SH-SY5Y (cell line): Measurements from ENCODE around the gene SLC9A9.

Source experiments
- GATA2 ChIP-seq: IDR thresholded peaks from 2 replicates; pipeline ENCODE4 v1.6.1; 2011; ENCODE audit warnings: mild to moderate bottlenecking, low read depth, low read length
- GATA3 ChIP-seq: IDR thresholded peaks from 2 replicates; pipeline ENCODE4 v1.6.1; 2011; ENCODE audit warnings: low read depth, mild to moderate bottlenecking, low read length, moderate library complexity

The SLC9A9 gene

DNA sequence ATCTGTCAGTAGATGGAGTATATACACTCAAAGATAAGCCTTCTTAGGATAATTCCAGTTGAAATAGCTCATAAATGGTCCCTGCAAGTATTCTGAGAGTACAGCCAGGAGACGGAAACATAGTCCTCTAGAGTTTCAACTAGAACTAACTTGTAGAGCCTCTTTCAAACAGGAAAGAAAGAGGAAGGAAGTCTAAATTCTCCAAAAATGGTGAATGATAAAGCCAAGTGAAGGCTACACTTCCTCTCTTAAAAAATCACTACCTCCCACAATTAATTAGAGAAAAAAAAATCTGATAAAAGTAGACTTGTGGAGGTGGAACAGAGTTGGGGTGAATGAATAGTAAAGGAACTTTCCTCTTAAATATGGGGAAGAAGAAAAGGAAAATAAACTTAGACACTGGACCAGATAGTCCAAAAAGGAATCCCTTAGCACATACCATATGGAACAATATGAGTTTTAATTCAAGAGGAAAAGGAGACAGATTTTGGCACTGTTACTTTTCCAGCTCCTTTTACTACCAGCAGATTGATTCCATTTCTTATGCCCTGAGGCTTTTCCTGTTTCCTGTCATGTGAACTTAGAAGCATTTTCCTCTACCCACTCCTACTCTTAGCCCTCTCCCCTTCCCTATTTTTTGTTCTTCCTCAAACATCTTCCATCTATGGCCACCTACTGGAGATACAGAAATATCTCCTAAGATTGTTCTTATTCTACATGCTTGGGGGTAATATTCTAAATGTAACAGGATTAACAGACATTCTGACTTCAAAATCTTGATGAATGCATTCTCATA, 521.1 kb downstream of the SLC9A9 start:
- TF ChIP-seq GATA3, result no peak
- TF ChIP-seq GATA2, result no peak

DNA sequence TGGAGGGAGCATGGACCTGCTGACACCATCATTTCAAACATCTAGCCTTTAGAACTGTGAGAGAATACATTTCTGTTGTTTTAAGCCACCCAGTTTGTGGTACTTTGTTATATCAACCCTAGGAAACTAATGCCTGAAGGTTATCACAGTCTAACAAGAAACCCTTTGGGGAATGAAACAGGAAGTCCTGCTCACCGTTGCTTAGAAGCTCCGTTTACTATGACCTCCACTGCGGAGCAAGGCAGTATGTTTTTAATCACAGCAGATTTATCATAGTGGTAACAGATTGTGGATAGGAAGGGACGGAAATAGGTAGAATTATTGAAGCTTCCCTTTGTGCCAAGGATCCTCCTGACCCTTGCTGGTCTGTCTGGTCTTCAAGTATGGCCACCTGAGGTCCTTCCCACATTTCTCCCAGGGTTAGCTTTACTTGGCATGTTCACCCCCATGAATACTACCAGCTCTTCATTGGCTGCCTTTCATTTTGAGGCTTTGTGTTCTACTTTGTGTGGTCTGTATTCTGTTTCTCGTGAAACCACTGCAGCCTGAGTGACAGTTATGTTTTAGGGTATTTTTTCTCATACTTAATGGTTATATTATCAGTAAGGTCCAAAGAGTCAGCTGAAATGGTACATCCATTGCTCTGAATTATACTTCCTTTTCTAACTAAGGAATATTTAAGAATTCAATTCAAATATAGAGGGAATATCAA, 527.1 kb downstream of the SLC9A9 start:
- no peak for TF ChIP-seq GATA2
- TF ChIP-seq GATA3, result no peak

DNA sequence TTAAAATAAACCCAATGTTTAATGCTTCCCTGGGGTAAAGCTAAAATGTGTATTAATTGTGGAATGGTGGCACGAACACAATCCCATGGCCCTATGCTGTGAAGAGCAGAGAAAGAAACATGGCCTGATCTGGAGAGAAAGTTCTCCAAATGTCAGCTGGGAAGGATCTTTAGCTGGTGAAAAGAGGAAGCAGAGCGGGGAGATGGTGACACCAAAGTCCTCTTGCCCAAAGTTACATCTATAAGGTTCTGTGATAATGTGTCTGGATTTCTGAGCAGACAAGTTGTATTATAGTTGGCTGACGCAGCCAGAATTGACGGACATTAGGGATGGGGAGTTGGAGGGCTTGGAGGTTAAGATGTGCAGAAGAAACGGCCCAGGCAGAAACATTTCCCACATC, 532.5 kb downstream of the SLC9A9 start:
- TF ChIP-seq GATA3 (no peak), GATA2 (no peak)

DNA sequence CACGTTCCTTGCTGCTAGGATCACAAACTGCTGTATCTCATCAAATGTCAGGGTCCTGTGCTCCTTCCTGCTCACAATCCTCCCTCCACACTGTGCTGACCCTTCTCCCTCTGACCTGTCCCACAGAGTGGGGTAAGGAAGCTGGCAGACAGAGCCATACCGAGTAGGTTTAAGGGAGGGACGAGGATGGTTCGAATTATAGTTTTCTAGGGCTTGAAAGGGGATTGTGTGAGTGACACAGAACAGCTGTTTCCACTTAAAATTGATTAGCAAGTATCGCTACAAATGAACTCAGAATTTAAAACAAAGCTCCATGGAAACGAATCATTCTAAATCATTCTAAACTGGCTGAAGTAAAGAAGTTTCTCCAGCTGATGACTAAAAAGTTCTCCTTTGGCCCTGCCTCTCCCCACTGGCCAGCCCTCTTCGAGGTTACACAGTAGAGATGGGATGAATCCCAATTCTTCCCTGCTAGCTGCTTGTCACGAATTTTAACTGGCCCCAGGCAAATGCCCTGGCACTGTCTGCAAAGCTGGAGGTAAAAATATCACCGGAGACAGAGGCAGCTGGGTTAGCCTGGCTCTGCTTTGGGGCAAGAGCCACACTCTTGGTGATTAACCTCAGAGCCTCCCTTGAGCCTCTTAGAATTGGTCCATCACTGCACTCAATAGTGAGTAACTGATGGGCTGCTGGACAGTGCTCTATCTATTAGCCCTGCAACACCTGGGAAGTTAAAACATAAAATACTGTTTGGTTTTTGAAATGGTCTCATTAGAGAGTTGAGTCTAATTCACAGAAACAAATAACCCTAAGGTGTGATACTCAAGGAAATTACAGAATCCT, 533.8 kb downstream of the SLC9A9 start:
- TF ChIP-seq GATA3, result no peak
- TF ChIP-seq GATA2, result no peak

DNA sequence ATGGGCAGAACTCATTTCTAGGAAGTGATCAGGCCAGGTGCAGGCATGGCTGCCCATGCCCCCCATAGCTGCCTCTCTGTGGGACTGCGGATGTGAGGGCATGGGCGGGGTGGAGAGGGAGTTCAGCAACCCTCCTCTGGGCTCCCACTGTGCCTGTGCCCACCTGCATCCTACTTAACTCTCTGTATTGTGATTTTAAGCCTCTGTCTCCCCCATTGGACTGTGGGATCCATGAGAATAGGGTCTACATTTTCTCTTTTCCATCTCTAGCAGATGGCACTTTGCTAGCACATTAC, 534.4 kb downstream of the SLC9A9 start:
- TF ChIP-seq GATA3 (no peak), GATA2 (no peak)

DNA sequence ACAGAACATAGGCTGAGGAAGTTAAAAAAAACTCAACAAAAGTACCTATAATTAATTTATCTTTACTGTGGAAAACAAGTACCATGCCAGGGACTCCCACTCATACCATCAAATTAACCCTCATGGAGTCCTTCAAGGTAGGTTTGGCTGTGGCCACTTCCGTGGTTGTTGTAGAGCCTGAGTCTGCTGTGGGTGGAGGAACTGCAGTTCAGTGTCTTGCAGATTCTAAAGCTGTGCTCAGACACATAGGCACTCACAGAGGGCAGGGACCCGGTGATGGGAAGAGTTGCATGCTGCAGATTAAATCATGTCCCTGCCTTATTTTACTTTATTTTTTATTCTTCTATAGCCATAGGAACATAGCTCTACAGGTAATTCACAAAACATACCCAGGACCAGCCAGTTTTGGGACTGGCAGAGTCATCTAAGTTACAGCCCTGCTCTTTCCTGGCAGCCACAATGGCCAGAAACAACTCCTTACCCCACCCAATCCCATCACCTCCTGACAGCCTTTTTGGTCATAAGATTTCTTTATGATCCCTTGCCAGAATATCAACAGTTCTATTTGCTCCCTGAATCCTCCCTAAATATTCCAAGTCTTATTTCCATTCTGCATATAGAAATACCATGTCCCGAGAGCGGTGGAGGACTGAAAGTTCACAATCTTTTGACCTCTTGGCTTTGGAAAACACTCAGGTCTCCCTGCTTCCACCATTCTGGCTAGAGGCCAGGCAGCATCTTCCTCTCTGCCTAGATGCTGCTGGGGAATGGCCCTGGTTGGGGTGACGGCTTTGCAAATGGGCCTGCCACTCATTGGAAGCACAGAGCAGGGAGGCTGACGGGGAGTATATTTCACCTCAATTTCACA, 535.0 kb downstream of the SLC9A9 start:
- no peak for TF ChIP-seq GATA2
- no peak for TF ChIP-seq GATA3

DNA sequence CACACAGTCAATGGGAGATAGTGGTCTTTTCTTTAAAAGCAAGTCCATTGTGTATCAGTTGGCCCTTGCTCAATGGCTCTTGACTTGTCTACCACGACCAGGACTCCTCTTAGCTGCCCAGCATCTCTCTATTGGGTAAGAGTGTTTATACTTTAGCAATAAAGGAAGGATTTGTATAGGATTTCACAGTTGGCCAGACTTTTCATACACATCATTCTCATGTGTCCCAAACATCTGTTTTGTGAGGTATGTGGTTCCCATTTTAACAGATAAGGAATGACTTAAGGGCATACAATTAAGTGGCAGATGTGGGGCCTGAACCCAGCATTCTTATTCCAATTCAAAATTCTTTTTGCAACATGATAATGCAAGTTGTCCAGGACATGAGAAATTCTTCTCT, 537.2 kb downstream of the SLC9A9 start:
- TF ChIP-seq GATA3, result no peak
- no peak for TF ChIP-seq GATA2

DNA sequence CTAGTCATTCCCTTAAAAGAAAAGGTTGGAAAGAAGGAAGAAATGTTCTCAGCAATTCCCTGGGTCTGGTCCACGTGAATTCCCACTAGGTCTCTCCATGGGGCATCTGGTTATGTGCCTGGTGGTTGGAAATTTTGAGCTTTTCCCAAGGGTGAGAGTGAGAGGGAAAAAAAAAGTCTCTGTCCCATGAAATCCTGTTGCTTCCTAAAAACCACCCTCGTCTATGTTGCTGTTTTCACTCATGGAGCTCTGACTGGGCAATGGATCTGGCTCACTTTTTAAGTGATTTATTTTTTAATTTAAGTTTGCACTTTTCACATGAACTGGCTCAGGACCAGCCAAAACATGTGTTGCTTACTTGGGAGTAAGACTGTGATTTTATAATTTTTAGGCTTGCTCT, 538.6 kb downstream of the SLC9A9 start:
- TF ChIP-seq GATA2, result no peak
- TF ChIP-seq GATA3, result no peak

DNA sequence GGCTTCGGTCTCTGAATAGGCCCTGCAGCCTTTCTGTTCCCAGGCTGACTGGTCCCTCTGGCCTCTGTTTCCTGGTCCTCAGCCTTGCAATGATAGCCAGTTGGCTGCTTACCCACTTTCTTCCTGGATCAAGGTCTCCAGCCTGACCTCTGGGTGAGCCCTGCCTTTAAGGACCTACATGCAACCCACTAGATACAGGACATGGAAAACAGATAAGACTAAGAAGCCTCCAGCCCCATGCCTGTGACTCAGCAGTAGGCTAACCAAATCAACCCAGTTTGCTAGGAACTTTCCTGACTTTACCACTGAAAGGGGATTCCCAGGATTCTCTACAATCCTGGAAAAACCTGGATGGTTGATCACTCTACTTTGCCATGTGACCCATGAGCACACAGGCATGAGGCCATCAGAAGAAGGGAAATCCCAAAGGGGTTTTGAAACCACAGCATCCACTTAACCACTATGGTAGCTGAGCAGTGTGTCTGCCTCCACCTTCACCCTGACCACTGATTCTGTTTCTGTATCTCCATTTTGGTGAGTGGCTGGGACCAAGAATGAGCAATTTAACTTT, 540.6 kb downstream of the SLC9A9 start:
- no peak for TF ChIP-seq GATA2
- TF ChIP-seq GATA3, result no peak

DNA sequence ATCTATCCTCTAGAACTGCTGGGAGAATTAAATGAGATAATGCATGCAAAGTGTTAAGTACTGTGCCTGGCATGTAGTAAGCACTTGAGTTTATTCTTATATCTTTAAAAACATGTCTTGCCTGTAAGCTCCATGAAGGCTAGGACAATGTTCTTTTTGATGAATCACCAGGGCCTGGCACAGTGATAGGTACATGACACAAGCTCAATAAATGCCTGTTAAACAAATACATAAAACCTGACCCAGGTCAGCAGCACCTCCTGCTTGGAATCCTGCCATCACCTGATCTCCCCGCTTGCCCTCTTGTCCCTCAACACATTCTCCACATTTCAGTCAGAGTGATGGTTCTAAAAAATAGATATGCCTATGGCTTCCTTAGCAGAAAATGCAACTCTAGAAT, 541.9 kb downstream of the SLC9A9 start:
- TF ChIP-seq GATA2, result no peak
- no peak for TF ChIP-seq GATA3

DNA sequence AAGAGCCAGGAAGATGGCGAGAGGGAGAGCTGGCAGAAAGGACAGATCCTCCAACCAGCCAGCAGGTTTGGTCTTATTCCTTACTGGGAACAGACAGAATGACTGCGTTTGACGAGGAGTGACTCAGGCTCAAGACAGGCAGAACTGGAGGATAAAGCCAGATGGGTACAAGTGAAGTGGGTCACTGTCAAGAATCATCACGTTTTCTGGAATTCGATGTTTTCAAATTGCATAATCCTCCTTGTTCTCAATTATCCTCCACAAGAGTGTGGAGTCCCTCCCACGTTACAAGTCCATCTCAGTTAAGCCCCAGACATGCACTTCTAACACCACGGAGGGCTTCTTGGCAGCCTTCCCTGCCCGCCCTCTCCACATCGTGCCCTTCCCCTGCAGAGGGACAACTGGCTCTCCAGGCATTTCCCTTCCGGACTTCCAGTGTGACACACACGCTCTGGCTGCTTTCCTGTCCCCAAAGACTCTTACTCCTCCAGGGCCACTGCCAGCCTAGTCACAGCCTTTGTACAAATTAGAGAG, 545.6 kb downstream of the SLC9A9 start:
- no peak for TF ChIP-seq GATA3

DNA sequence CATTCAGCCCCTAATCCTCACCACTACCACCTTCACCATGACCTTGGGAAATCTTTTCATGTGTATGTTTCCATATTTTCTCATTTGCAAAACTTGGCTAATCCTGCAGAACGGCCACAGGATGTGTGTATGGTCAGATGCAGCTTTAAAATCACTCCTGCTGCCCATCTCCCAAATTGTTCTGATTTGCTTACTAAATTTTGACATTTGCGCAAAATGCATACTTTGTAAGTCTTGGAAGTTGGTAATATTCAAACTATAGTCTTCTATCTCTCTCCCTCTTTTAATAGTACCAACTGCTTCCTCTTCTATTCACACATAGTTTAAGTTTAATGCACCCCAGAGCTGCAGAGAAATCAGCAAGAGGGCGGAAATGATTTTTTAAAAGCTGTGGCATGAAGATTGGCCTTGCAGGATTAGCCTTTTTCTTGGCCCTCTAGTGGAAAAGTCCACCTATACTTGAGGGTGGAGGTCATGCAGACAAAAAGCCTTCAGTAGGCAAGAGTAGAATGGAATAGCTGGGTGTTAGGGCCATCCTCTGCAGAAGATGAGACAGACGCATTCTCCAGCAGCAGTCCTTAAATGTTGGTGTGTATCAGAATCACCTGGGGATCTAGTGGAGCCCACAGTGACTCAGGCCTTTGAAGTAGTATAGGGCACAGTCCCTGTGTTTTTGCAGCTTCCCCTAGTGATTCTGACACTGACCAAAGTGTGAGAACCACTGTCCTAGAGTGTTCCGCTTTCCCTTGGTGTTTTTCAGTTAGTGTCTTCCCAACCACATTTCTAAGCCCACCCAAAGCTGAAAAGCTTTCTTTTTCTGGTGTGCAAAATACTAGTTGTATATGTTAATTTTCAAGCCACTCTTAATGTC, 547.0 kb downstream of the SLC9A9 start:
- no peak for TF ChIP-seq GATA2
- TF ChIP-seq GATA3, result no peak
